Measurements from ENCODE around the gene MBP.
"Not testable (repeated sequence)": the region's sequence is repeated elsewhere in the genome, so short reads cannot be mapped to it uniquely, and the experiment has no call there.

The MBP gene

DNA sequence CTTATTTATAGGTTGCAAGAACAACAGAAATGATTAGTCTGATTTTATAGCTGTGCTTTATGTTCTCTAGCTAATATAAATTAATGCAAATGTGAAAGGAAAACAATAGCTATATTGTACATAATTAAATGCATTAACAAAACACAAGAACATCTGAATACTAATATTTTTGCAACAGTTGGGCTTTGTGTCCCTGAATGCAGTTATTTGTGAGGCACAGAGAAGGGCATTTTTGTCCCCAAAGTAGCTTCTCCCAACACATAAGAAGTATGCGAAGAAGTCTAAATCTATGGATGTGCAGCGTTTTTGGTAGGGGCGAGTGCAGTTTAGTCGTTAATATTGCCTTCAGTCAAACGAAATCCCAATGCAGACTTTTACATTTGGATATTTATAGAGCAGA, 110.0 kb downstream of the MBP start:
- TF ChIP-seq CTCF (IDR thresholded peaks at IDR 0.05) = no peak
- intact Hi-C loops (cut with DNase I; ENCODE audit: low total_unique reads) = no loop called here
- Histone ChIP-seq H3K27ac (no peak overlapping the region), H3K9me3 (no peaks in the 10 kb centered on the region), H3K27me3 (no peaks in the 10 kb centered on the region), H3K36me3 (peaks cover 0 to 17% (median 0%) of the 10 kb centered on the region in 3 donors), H3K4me1 (no peaks in the 10 kb centered on the region), H3K4me3 (no peak overlapping the region)
- DNase-seq = no peak

DNA sequence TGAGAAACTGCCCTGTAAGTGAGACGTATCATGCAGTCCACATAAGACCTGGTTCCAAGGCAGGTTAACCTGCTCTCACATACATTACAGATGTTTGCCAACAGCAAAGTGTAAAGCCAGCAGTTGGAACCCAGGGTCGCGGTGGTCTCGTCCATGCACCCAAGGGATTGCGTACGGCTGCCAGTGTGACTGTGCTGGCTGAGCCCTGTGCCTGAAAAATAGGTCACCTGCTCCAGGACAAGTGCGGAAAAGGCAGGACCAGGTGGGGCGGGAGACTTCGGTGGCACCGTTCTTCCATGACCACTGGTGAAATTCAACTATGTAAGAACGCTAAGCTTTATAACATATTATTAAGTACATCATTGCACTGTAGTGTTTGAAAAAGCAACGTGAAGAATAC, 110.5 kb downstream of the MBP start:
- Histone ChIP-seq H3K4me1 (no peaks in the 10 kb centered on the region), H3K27me3 (no peaks in the 10 kb centered on the region), H3K36me3 (peaks cover under 1 to 19% (median 1%) of the 10 kb centered on the region in 3 donors), H3K9me3 (no peaks in the 10 kb centered on the region), H3K4me3 (no peak overlapping the region), H3K27ac (no peak overlapping the region)
- intact Hi-C loops (cut with DNase I; ENCODE audit: low total_unique reads) = no loop called here
- TF ChIP-seq CTCF (IDR thresholded peaks at IDR 0.05) = no peak
- no peak for DNase-seq

GRCh38 chr18:77021478-77021877, 111.1 kb downstream of the MBP start:
- H3K27ac ChIP-seq; DNase-seq; H3K4me3 ChIP-seq; H3K9me3 ChIP-seq; intact Hi-C loops (cut with DNase I; ENCODE audit: low total_unique reads); H3K27me3 ChIP-seq; H3K4me1 ChIP-seq: not testable (repeated sequence)
- peaks cover 7 to 26% (median 8%) of the 10 kb centered on the region in 3 donors for H3K36me3 ChIP-seq

DNA sequence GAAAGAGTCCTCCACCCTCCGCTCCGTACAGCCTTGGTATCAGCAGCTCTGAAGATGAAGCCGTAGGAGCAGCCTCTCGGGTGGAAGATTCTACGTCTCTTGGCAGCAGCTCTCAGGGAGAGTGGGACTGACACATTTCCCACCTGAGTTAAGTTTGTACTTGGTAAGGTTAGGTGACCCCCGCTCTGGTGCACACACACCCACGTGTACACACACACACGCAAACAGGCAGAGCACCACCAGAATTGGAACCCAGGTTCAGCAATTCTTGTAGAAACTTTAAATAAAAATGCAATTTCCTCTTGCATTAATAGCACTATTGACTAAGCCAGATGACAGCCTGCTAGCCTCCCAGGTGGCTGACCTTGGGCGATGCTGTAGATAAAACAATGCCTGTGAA, 111.5 kb downstream of the MBP start:
- intact Hi-C loops (cut with DNase I; ENCODE audit: low total_unique reads) = no loop called here
- no peaks in the 10 kb centered on the region for H3K4me1 ChIP-seq
- no peak for DNase-seq
- peaks cover 11 to 29% (median 12%) of the 10 kb centered on the region in 3 donors for H3K36me3 ChIP-seq
- no peak overlapping the region for H3K27ac ChIP-seq
- TF ChIP-seq CTCF (IDR thresholded peaks at IDR 0.05) = no peak
- H3K27me3 ChIP-seq = no peaks in the 10 kb centered on the region
- H3K4me3 ChIP-seq = no peak overlapping the region
- no peaks in the 10 kb centered on the region for H3K9me3 ChIP-seq

- no peak for DNase-seq
- no peak overlapping the region for H3K27ac ChIP-seq
- intact Hi-C loops (cut with DNase I; ENCODE audit: low total_unique reads) = no loop called here
- no peaks in the 10 kb centered on the region for H3K4me1 ChIP-seq
- H3K36me3 ChIP-seq = peaks cover 12 to 26% (median 12%) of the 10 kb centered on the region in 3 donors
- no peaks in the 10 kb centered on the region for H3K27me3 ChIP-seq
- no peak overlapping the region for H3K4me3 ChIP-seq
- TF ChIP-seq CTCF (IDR thresholded peaks at IDR 0.05) = no peak
- H3K9me3 ChIP-seq = no peaks in the 10 kb centered on the region
Measured at GRCh38 chr18:77020561-77020960, 112.0 kb downstream of the MBP start.

- no peak overlapping the region for H3K27ac ChIP-seq
Measured at GRCh38 chr18:77019641-77020040, 112.9 kb downstream of the MBP start.

DNA sequence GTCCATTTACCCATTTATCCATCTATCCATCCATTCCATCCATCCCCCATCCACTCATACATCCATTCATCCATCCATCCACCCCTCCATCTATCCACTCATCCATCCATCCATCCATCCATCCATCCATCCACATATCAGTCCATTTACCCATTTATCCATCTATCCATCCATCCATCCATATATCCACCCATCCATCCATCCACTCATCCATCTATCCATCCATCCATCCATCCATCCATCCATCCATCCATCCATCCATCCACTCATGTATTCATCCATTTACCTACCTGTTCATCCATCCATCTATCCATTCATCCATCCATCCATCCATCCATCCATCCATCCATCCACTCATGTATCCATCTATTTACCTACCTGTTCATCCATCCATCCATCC, 113.9 kb downstream of the MBP start:
- H3K4me1 ChIP-seq; H3K27ac ChIP-seq; intact Hi-C loops (cut with DNase I; ENCODE audit: low total_unique reads); DNase-seq; H3K27me3 ChIP-seq; H3K9me3 ChIP-seq; H3K4me3 ChIP-seq: not testable (repeated sequence)
- peaks cover 12 to 14% (median 12%) of the 10 kb centered on the region in 3 donors for H3K36me3 ChIP-seq

More at GRCh38 chr18:77019641-77020040, 112.9 kb downstream of the MBP start:
- Histone ChIP-seq H3K4me3 (no peak overlapping the region), H3K27me3 (no peaks in the 10 kb centered on the region), H3K36me3 (peaks cover 12 to 17% (median 12%) of the 10 kb centered on the region in 3 donors), H3K9me3 (no peaks in the 10 kb centered on the region), H3K4me1 (no peaks in the 10 kb centered on the region)
- DNase-seq = no peak
- TF ChIP-seq CTCF (IDR thresholded peaks at IDR 0.05) = no peak
- intact Hi-C loops (cut with DNase I; ENCODE audit: low total_unique reads) = no loop called here
